GM19239 (cell line): Measurements from ENCODE around the gene ANKRD60.

Experiments used
- DNase-seq: peaks from one replicate; pipeline ENCODE4 v3.0.0; 2011; ENCODE audit warnings: low spot score; ENCODE audit not compliant: insufficient read length
- FAIRE-seq: peaks from 2 replicates; lab custom pipeline; 2011; peaks lifted over from hg19 to GRCh38; lab: Jason Lieb, UNC

ANKRD60 gene

DNA sequence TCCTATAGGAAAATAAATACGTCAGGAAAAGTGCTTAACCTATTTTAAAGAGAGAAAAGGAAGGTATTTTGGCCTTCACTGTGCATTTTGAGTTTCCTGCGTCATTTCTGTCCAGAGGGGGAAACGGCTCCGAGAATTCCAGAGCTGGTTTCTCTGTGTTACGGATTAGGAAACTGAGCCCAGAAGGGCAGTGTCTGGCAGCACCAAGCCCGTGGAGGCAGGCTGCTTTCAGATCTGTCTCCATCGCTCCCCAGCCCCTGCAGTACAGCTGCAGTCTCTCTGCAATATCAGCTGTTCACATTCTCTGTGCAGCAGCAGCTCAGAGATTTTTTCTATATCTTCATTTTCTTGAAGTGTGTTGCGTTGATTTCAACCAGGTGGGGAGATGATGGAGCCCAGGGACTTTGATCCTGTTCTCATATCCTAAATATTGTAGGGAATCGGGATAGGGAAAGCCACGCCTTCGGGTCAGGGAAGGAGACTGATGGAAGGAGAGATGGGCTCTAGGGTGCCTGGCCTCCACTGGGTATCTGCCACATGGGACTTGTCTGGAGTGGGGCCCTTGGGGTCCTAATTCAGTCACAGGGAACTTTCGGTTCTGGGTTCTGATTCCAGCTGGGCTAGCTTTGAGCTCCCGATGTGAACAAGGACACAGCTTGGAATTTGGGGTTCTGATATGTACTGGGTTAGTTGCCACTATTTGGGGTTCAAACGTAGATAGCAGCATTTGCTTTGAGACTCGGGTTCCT is 2.8 kb downstream of the ANKRD60 start:
- no peak for FAIRE-seq
- DNase-seq, result no peak

DNA sequence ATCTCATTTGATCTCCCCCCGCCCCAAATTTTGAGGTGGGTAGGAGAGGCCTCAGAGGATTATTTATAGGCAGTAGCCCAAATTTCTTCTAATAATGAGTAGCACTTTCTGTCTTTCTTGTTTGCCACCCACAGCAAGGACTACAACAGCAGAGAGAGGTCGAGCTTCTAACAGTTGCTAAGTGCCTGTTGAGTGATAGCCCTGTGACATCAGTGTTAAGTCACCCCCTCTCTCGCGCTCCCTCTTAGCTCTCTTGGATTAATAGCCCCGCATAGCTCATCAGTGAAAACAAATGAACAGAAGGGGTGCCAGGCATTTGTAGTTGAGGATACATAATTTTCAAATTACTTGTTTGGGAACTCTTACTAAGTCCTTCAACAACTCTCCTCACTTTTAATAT is 3.5 kb downstream of the ANKRD60 start:
- DNase-seq, result no peak
- FAIRE-seq, result no peak

DNA sequence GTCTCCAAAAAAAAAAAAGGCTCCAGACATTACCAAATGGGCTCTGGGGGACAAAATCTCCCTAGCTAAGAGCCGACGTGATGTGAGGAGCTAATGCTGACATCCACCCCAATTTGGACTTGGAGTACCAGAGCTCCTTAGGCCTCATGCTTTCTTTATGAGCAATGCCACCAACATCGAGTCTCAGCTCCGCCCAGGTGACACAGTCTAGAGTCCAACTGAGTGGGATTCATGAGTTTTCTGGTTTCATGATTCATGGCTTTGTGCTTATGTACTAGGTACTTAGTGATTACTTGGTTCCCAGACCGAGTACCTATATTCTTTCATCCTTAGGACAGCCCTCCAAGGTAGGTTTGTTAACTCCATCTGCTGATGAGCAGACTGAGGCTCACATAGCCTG is 4.4 kb downstream of the ANKRD60 start:
- DNase-seq, result no peak
- no peak for FAIRE-seq

DNA sequence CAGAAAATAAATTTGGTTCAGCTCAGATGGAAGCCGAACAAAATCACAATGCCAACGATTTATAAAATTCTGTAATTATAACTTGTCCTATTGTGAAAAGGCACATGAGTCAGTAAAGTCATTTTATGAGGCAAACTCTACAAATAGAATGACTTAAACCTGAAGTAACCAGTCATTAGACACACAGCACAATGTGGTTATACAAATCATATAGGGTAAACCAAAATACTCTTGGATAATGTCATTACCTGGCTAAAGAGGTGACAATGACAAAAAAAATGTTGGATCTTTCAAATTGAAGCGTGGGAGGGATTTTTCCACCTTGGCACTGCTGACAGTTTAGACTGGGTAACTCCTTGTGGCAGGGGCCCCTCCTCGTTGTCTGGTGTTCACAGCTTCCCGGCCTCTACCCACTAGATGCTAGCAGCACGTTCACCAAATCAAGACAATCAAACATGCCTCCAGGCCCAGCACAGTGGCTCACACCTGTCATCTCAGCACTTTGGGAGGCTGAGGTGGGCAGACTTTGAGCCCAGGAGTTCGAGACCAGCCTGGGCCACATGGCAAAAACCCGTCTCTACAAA is 5.0 kb downstream of the ANKRD60 start:
- FAIRE-seq (no peak), DNase-seq (no peak)

DNA sequence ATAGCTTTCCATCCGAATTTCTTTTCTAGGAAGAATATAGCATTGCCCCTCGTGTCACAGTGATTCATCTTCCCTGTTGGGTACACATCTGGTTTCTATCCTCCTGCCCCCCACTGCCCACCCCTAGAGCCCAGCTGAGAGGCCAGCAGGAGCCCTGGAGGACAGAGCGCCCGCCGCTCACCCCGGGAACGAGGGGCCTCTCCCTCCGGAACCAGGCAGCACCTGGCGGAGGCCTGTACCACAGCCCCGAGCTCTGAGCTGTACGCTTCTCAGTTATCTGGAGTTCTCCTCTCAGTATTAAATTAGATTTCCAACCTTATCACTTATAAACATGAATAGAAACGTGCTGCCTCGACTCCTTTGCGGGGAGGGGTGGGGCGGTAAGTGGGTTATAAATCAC is 6.0 kb downstream of the ANKRD60 start:
- FAIRE-seq (no peak), DNase-seq (no peak)

DNA sequence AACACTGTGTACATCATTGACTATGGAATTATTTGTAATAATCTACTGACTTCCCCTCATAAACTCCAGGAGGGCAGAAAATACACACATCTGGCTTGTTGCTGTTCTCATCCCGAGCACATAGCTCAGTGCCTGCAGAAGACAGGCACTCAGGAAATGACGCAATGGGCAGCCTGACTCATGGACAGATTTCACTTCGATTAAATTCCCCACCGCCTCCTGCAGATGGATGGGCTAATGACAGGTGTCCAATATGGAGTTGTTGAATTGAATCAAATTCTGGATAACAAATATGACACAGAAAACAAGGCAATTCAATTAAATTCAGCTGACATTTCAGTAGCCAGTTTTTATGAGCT is 9.1 kb downstream of the ANKRD60 start:
- FAIRE-seq (no peak), DNase-seq (no peak)

DNA sequence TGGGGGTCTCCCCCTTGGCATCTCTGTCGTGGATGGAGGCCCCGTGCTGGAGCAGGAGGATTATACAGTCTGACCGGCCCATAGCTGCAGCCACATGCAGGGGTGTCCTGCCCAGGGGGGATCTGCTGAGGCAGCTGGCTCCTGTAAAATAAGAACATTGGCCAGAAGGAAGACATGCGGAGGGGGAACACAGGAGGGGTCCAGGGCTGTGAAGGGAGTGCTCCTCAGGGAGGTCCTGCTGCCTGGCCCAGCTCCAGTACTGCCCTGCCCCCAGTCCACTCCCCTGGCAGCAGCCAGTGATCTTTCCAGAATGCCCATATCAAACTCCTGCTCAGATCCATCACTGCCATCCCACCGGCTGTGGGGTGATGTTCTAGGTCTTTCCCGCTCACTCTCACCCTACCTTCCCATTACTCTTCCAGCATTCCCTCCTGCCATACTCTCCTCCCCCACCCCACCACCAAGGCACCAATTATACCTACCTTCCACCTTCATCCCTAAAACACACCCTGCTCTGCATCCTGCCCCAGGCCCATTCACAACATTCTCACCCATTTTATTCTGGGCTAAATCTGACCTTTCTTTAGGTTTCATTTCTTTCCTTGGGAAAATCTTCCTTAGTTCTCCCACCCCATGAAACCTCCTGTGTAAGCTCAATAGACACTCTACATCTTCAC is 9.7 kb downstream of the ANKRD60 start:
- no peak for FAIRE-seq
- no peak for DNase-seq

DNA sequence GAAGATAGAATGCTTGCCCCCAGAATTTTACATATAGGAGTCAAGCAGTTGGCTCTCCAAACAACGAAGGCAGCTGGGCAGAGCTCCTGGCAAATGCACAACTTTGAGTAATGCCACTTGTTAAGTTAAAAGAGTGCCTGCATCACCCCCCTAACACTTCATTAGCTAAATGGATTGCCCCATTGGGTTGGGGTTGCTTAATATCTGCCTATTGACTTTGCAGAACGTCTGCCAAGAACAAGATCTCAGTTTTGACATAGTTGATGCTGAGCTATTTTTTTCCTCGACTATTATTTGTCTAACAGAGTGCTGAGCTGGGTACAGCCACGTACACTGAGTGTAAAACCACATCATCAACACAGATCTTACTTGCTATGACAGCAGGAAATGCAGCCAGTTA is 12.1 kb downstream of the ANKRD60 start:
- FAIRE-seq, result no peak

DNA sequence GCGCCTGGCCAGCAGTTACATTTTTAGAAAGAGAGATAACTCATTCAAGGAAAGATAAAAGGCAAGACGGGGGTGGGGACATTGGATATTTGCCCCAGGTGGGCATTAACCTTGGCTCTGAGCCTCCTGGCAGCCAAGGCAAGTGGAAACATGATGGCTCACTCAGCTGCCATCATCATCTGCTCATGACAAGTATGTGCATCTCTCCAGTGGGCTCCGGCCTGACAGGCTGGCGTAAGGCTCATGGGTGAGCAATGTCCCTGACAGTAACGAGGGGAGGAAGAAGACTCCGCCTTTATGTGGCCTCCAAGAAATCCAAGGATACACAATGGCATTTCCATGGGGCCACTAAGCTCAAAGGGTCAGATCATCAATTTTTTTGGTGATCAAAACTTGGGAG is 13.3 kb downstream of the ANKRD60 start:
- FAIRE-seq, result no peak
- DNase-seq, result no peak

More for the DNA sequence above, 12.1 kb downstream of the ANKRD60 start:
- DNase-seq, result no peak

DNA sequence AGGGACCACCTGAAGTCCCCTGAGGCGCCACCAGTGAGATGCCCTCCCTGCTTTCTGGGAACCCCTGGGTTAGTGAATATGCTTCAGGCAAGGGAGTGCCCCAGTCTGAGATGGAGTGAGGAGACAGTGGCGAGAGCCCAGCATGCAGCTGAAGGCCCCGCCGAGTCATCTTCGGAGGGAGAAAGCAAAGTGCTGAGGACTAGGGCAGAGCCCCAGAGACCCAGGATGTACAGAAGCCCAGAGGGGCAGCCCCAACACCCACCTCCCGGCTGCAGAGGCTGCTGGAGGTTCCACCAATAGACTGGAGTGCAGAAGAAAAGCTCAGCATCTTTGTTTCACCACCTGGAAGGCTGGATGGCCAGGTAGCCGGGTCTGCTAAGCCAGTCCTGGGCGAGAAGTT is 14.1 kb downstream of the ANKRD60 start:
- DNase-seq (no peak), FAIRE-seq (no peak)

DNA sequence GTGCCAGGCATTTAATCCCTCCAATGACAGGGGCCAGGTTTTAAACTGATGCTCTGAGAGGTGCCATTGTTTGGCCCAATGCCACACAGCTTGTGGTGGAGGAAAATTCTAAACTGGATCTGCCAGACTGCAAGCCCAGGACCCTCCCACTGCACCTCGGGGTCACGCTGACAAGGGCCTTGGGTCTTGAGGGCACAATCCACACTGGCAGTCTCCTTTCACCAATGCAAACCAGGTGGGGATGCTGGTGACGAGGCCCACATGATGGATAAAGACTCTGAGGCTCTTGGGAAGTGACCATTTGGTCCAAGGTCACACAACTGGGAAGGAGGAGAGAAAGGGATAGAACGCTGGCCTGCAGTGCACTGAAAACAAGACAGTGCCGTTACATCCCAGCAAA is 14.7 kb downstream of the ANKRD60 start:
- DNase-seq, result no peak
- no peak for FAIRE-seq

DNA sequence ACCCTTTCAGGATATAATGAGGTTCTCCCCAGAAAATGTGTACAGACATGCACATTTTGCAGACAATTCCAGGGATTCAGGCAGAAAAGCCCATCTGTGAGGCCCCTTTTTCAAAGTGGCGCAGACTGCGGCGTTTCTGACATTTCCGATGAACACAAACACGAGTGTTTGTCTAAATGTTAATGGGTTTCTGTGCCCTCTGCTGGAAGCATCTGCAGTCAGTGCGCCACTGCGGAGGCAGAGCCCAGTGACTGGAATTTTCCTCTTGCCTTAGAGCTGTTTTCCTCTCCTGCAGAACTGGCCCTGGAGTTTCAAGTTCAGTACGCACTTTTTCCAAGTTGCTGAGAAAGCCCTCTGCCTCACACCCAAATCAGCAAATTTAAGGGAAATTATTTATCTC is 15.3 kb downstream of the ANKRD60 start:
- FAIRE-seq, result no peak
- DNase-seq, result no peak

DNA sequence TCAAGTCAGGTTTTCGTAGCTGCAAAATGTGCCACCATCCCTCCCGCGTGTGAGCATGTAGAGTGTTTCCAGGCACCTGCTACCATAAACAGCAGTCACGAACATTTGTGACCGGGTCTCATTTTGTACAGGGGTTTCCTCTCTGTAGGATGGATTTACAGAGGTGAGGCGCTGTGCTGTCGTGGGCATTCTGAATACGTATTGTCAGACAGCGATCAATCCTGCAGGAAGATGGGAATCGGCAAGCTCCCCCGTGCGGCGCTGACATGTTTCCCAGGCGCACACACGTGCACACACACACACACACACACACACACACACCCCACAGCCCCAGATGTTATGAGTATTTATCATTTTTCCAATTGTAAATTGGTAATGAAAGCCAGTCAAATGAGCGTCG is 15.8 kb downstream of the ANKRD60 start:
- no peak for FAIRE-seq
- no peak for DNase-seq

DNA sequence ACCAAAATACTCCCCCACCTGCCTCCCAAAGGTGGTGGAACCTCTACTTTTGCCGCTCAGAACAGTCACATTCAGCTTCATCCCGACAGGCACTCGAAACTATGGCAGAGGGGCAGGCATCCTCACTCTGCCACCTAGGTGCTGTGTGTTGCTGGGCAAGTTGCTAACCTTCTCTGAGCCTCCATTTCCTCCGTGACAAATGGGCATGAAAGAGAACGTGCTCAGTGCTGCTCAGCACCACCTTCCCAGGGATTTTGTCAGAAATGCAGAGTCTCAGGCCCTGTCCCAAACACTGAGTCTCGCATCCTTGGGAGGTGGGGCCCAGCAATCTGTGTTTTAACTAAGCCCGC is 18.1 kb downstream of the ANKRD60 start:
- no peak for FAIRE-seq
- DNase-seq, result no peak

DNA sequence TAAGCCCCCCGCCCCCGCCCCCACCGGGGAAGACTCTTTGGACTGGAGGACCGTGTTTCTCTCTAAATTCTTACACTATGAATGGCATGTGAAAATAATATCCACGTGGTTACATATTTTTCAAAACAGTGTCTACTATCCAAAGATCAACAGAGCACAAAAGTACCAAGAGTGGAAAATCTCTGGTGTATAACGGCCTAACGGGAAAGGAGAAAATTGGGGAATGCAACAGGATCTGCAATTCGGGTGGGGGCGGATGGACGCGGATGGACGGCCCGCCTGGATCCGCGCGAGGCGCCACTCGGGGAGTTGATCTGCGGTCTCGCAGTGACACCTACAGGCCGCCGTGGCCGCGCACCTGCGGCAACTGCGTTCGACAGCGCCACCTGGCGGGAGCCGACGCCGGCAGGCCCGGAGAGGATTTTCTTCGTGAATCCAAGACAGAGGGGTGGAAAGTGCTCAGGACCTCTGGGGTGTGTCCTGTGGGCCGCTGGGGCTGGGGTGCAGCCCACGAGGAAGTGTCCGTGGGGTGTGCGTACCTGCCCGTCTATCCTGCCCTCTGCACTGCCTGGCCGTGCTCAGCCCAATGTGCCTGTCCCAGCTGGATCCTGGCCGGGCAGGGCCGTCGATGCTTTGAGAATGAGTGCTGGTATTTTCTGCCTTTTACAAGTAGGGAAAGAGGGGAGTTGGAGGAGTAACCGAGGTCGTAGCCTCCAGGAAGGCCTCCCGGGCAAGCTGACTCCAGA is 18.6 kb downstream of the ANKRD60 start:
- FAIRE-seq (peak; percentile 68), DNase-seq (peak; percentile 99)

DNA sequence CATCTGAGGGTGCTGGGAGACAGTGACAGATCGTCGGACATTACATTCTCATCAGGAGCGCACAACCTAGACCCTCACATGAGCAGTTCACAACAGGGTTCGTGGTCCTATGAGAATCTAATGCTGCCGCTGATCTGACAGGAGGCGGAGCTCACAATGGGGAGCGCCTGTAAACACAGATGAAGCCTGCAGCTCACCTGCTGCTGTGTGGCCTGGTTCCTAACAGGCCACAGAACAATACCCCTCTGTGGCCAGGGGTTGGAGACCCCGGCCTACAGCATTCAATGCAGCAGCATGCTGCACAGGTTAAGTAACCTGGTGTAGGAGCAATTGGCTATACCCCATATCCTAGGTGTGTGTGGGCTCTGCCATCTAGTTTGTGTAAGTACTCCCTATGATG is 19.5 kb downstream of the ANKRD60 start:
- no peak for DNase-seq
- no peak for FAIRE-seq

DNA sequence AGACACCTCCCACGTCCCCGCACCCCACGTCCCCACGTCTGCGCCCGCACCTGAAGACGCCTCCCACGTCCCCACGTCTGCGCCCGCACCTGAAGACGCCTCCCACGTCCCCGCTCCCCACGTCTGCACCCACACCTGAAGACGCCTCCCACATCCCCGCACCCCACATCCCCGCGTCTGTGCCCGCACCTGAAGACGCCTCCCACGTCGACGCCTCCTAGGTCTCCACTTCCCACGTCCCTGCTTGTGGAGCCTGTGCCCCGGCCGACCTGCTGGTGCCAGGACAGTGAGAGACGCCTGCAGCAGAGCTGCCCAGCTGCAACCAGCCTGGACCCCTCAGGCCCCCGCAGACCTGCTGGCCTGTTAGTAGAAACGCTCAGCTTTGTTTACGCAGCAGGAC is 22.6 kb downstream of the ANKRD60 start:
- DNase-seq, result no peak

DNA sequence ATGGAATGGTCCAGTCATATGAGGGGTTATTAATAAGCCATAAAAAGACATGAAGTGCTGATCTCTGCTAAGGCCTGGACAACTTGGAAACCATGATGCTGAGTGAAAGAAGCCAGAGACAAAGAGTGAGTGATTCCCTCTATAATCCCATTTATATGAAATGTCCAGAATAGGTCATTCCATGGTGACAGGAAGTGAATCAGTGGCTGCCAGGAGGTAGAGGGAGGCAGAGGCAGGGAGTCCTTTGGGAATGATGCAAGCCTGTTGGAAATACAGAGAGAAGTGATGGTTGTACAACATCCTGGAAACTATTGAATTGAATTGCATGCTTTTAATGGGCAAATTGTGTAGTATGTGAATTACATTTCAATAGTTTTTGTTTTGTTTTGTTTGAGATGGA is 26.4 kb downstream of the ANKRD60 start:
- no peak for FAIRE-seq
- no peak for DNase-seq

More for the DNA sequence above, 22.6 kb downstream of the ANKRD60 start:
- no peak for FAIRE-seq

DNA sequence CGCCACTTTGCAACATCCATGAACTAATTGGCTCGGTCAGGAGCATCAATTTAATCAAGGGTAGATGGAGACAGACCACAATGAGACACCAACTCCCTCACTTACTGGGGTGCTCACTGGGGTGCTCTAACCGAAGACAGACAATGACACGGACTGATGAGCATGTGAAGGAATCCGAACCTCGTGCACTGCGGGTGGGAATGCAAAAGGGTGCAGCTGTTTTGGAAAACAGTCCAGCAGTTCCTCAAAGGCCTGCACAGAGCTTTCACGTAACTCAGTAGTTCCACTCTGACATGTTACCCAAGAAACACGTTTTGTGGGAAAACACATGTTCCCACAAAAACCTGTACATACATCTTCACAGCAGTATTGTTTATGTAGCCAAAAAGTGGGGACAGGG is 26.8 kb downstream of the ANKRD60 start:
- no peak for DNase-seq
- no peak for FAIRE-seq

DNA sequence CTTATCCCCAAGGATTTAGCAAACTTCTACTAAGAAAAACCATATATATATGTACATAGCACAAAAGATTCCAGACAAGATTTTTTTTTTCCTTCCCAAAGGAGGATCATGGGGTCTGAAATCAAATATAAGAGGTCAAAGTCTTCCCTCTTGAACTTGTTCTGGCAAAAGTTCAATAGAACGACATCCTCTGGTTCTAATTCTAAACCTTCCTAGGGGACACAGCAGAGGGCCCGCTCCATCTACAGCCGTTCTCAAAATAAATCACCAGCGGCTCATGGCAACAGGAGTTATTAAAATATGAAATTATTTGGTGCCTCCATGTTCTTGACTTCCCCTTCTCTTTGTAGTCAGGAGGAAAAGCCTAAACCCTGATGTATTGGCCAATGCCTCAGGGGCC is 29.0 kb downstream of the ANKRD60 start:
- FAIRE-seq, result no peak

DNA sequence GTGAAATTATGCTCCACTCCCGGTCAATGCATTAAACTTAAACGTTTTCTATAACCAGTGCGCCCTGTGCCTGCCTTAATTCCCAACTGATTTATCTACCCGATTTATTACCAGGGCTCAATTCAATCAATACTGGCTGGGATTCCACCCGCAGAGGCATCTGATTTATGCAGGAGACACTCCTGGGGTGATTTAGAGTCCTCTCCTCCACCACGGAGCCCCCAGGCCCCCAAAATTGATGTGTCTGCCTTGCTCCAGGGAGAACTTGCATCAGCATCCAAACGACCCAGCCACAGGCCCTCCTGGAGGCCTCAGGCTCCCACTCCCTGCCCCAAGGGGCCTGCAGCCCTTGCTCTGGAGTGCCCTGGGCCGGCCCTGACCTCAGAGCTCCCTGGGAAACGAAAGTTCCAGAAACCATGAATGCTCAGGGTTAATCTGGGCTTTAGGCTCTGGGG is 29.5 kb downstream of the ANKRD60 start:
- DNase-seq (no peak), FAIRE-seq (no peak)

More for the DNA sequence above, 29.0 kb downstream of the ANKRD60 start:
- DNase-seq, result no peak
